Muscle of leg (tissue), 11 donors: ENCODE measurements around the gene CDCA7. TPM values are rescaled to one million over a fixed set of nuclear protein-coding genes. Genes with fewer than 3 reads are reported as not detected.
"Not testable (repeated sequence)": the region's sequence is repeated elsewhere in the genome, so short reads cannot be mapped to it uniquely, and the experiment has no call there.

Experiments used
- DNase-seq: peaks from one replicate; pipeline ENCODE4 v3.0.0; 2013
- H3K27ac ChIP-seq: one replicate; pipeline ENCODE4 v1.5.1; 2013; ENCODE audit warnings: mild to moderate bottlenecking, low read length, control low read depth
- H3K27me3 ChIP-seq: one replicate; pipeline ENCODE4 v1.6.1; 2013; ENCODE audit warnings: low read length; ENCODE audit not compliant: control insufficient read depth, insufficient read depth
- H3K36me3 ChIP-seq: one replicate; pipeline ENCODE4 v1.6.1; 2013; ENCODE audit warnings: low read length; ENCODE audit not compliant: control insufficient read depth, insufficient read depth
- H3K4me1 ChIP-seq: one replicate; pipeline ENCODE4 v1.6.1; 2013; ENCODE audit warnings: low read length; ENCODE audit not compliant: control insufficient read depth, insufficient read depth
- H3K4me3 ChIP-seq: one replicate; pipeline ENCODE4 v1.5.1; 2013; ENCODE audit warnings: low read length, control low read depth
- H3K9me3 ChIP-seq: replicated peaks from 2 replicates; pipeline ENCODE4 v1.6.1; 2013; ENCODE audit warnings: low read depth, low read length; ENCODE audit not compliant: control insufficient read depth
- WGBS: methylation state at CpG from one replicate; pipeline ENCODE4 v1.1.5; 2013; ENCODE audit warnings: missing lambda C conversion rate; ENCODE audit not compliant: insufficient coverage; 5-methylcytosine and 5-hydroxymethylcytosine counted together
- polyA plus RNA-seq, 8 donors: library from polyadenylated mRNA; unstranded; fragments of 120-200 nt; gene quantifications; one replicate each; pipeline versions ENCODE4 v1.2.1 to v1.2.3, GENCODE V29; 2013; ENCODE audit warnings: inconsistent platforms in 1 of 8, low replicate concordance in 1 of 8; ENCODE audit not compliant: insufficient read length in 8 of 8, insufficient read depth in 1 of 8
- total RNA-seq: library from RNA; stranded (reverse); fragments of 120-200 nt; gene quantifications from one replicate; pipeline ENCODE4 v1.2.4, GENCODE V29; 2013

Gene CDCA7
- total and polyA plus RNA-seq, 9 donors, result 7.8 to 24.2 (median 19.6) TPM

DNA sequence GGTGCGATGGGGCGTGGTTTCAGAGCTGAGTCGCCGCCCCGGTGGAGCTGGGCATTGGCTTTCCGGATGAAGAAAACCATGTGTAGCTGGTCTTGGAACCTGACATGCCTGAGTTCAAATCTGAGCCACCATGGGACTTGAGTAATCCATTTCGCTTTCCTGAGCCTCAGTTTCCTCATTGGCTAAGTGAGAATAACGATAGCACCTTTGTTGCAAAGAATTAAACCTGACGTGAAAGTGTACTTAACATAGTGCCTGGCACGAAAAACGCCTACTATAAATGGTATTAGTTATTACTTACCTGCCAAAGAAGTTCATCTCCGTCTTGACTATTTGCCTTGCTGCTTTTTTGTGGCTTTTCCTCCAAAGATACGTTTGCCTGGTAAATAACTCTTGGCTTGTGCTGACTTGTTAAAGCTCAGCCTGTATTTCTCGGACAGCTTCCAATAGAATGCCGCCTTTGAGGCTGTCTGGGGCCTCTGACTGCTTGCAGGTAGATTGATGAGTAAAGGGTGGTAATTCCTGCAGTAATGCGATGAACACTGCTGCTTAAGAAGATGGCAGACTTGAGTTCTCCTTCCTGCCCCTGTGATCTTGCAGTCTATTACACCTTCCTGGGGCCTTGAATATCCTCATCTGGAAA lies 1.3 kb downstream of the CDCA7 start:
- Histone ChIP-seq H3K36me3 (peaks cover 7% of the 10 kb centered on the region), H3K27ac (peak overlapping the region; percentile 21), H3K4me3 (peak overlapping the region; percentile 85), H3K4me1 (peaks cover 13% of the 10 kb centered on the region), H3K9me3 (no peaks in the 10 kb centered on the region), H3K27me3 (peaks cover 2% of the 10 kb centered on the region)
- WGBS, result 23% methylated on average over 10 of the region's 16 CpGs
- DNase-seq, result no peak

DNA sequence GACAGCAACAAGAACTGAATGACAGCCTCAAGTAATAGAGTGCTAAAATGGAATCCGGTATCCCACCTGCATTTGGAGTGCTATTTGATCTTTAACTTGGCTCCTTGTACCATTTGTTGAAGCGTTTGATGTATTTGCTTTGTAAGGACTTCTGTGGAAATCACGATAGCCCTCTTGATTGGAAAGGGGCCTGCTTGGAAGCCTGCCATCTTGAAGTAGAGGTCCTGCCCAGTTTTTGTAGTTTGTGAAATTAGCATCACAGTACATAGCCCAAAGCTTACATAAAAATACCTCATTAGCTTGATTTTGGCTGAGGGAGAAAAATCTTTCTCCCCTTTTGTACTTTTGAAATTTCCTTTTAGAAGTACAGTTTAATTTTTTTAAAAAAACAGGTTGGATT lies 2.7 kb downstream of the CDCA7 start:
- H3K27ac ChIP-seq, result no peak overlapping the region
- no peaks in the 10 kb centered on the region for H3K9me3 ChIP-seq
- WGBS, result 33% methylated on average over 1 of the region's 3 CpGs
- DNase-seq, result peak; percentile 5
- H3K4me1 ChIP-seq, result peaks cover 13% of the 10 kb centered on the region
- peaks cover 7% of the 10 kb centered on the region for H3K36me3 ChIP-seq
- H3K27me3 ChIP-seq, result peaks cover 2% of the 10 kb centered on the region
- H3K4me3 ChIP-seq, result no peak overlapping the region

DNA sequence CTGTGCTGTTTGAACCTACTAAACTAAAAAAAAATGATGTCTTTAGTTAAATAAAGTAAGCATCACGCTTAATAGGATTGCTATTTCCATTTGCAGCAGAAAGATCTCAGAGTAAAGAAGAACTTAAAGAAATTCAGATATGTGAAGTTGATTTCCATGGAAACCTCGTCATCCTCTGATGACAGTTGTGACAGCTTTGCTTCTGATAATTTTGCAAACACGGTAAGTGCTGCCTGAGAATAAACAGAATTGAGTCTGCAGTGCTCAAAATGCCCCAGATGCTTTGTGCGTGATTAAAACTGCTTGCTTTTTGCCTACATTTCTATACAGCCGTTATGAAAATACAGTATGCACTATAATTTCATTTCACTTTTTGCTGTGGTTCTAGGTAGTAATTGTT lies 3.9 kb downstream of the CDCA7 start:
- Histone ChIP-seq H3K9me3 (no peaks in the 10 kb centered on the region), H3K36me3 (peaks cover 11% of the 10 kb centered on the region), H3K4me3 (no peak overlapping the region), H3K27me3 (no peaks in the 10 kb centered on the region), H3K27ac (no peak overlapping the region), H3K4me1 (peaks cover 13% of the 10 kb centered on the region)
- no peak for DNase-seq
- 60% methylated on average over 2 of the region's 5 CpGs for WGBS

DNA sequence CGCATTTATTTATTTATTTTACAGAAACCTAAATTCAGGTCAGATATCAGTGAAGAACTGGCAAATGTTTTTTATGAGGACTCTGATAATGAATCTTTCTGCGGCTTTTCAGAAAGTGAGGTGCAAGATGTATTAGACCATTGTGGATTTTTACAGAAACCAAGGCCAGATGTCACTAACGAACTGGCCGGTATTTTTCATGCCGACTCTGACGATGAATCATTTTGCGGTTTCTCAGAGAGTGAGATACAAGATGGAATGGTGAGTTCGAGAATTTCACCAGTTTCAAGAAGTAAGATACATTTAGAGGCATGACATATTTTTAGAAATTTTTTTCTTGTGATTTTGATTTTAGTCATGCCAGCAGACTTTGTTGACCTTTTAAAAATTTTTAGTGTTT lies 4.6 kb downstream of the CDCA7 start:
- Histone ChIP-seq H3K4me1 (peaks cover 10% of the 10 kb centered on the region), H3K36me3 (peaks cover 17% of the 10 kb centered on the region), H3K27ac (no peak overlapping the region), H3K9me3 (no peaks in the 10 kb centered on the region), H3K27me3 (no peaks in the 10 kb centered on the region), H3K4me3 (no peak overlapping the region)
- 90% methylated on average over 7 of the region's 8 CpGs for WGBS
- no peak for DNase-seq

DNA sequence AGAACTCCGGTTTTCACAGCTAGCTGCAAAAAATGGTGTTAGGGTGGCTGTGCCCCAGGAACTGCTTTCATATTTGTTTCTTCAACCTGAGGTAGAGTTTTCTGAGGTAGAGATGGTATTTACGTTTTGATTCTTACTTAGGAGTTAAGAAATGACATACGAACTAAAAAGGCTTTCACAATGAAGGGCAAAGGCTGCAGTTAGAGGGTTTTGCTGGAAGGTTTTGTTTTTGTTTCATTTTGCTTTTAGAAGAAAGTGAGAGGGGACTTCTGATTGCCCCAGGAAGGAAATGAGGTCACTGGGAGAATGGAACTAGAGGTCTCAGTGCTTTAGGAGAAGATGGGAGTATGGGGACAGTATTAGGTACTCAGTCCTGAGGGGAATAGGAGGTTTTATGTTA lies 15.5 kb downstream of the CDCA7 start:
- Histone ChIP-seq H3K4me1 (no peaks in the 10 kb centered on the region), H3K9me3 (no peaks in the 10 kb centered on the region), H3K27ac (no peak overlapping the region), H3K27me3 (no peaks in the 10 kb centered on the region), H3K36me3 (peaks cover 28% of the 10 kb centered on the region), H3K4me3 (no peak overlapping the region)
- WGBS, result 82% methylated on average over 3 of the region's 3 CpGs
- DNase-seq, result no peak

DNA sequence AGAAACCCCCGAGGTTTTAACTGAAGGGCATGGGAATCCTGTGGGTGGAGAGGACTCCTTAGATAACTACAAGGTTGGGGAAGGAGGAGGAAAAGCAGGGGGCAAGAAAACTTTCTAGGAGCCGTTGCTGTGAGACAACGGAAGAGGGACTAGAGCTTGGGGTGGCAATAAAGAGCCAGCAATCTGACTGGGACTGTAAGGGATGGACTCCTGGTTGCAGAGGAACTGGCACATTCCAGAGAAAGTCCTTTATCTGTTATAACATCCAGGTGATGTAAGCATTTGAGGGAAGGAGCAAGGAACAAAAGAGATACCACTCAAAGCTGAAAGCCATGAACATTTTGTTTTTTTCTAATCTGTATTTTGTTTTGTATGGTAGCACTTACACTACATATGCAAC lies 16.4 kb downstream of the CDCA7 start:
- 79% methylated on average over 3 of the region's 3 CpGs for WGBS
- Histone ChIP-seq H3K4me3 (no peak overlapping the region), H3K4me1 (no peaks in the 10 kb centered on the region)

DNA sequence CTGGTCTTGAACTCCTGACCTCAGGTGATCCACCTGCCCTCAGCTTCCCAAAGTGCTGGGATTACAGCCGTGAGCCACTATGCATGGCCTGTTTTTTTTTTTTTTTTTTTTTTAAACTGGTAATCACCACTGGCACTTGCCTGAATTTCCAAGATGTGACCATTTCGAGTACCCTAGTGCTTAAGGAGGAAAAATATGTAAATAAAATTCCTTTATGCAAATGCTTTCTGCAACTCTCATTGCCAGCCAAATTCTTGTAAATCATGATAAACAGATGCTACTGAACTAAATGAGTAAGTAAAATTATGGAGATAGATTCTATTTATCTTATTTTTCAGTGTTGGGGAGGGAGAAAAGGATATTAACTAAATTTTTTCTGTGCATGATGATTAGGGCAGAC lies 18.6 kb downstream of the CDCA7 start:
- no peaks in the 10 kb centered on the region for H3K9me3 ChIP-seq
- DNase-seq, result no peak
- whole genome bisulfite sequencing, result 80% methylated on average over 1 of the region's 2 CpGs
- peaks cover 6% of the 10 kb centered on the region for H3K36me3 ChIP-seq
- H3K4me1 ChIP-seq, result no peaks in the 10 kb centered on the region
- H3K4me3 ChIP-seq, result no peak overlapping the region
- H3K27me3 ChIP-seq, result no peaks in the 10 kb centered on the region
- H3K27ac ChIP-seq, result no peak overlapping the region

More for the DNA sequence above, 16.4 kb downstream of the CDCA7 start:
- Histone ChIP-seq H3K9me3 (no peaks in the 10 kb centered on the region), H3K36me3 (peaks cover 20% of the 10 kb centered on the region), H3K27me3 (no peaks in the 10 kb centered on the region), H3K27ac (no peak overlapping the region)
- DNase-seq, result no peak

DNA sequence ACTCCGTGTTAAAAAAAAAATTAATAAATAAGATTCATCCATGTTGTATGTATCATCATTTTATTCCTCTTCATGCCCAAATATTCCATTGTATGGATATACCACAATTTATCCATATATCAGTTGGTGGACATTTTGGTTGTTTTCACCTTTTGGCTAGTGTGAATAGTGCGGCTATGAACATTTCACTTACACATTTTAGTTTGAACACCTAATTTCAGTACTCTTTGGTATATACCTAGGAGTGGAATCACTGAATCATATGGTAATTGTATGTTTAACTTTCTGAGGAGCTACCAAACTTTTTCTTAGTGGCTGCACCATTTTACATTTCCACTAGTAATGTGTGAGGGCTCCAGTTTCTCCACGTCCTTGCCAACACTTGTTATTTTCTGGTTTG lies 20.0 kb downstream of the CDCA7 start:
- H3K27me3 ChIP-seq, result no peaks in the 10 kb centered on the region
- H3K4me1 ChIP-seq, result no peaks in the 10 kb centered on the region
- H3K4me3 ChIP-seq, result no peak overlapping the region
- WGBS, result no CpG with 5 or more reads among the region's 3 CpGs
- no peaks in the 10 kb centered on the region for H3K9me3 ChIP-seq
- no peak overlapping the region for H3K27ac ChIP-seq
- no peak for DNase-seq
- H3K36me3 ChIP-seq, result peaks cover 3% of the 10 kb centered on the region

DNA sequence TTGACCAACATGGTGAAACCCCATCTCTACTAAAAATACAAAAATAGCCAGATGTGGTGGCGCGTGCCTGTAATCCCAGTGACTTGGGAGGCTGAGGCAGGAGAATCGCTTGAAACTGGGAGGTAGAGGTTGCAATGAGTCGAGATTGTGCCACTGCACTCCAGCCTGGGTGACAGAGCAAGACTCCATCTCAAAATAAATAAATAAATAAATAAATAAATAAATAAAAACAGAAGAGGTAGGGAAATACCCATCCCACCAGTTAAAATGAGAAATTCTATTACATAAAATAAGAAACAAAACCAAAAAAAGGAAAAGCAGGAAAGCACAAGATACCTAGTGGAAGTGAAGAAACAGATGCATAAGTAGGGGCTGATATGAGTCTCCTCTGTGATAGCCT lies 30.9 kb downstream of the CDCA7 start:
- not testable (repeated sequence) for H3K9me3 ChIP-seq, H3K27ac ChIP-seq
- WGBS, result no CpG with 5 or more reads among the region's 4 CpGs

DNA sequence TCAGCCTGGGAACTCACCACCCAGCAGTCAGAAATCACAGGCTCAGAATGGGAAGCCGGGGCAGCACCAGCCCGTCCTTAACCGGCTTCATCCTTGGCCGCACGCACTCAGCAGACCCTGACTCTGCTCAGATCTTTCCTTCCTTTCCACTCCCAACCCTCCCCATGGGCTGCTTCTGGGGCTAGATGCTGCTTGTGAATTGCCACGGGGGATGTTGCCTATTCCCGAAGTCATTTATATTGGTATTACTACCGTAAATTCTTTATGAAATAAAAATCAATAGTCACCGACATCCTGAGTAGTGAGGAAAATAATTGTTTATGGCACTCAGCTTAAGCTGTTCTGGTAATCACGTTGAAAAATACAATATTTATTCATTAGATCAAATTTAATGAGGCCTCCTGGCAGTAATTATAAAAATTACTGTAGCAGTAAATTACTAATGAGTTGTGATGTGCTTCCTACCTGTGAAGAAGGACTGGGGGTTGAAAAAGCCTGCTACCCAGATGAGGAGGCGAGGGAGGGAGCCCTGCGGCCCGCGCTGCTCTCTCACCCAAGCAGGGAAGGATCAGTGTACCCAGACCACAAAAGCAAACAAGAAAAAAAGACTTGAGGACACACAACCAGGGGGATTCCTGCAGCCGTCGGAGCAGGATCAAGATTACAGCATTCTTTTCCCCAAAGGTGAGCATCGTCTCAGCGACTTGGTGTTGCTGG lies 31.5 kb downstream of the CDCA7 start:
- no peak overlapping the region for H3K27ac ChIP-seq
- WGBS, result 57% methylated on average over 6 of the region's 18 CpGs
- no peaks in the 10 kb centered on the region for H3K4me1 ChIP-seq
- H3K27me3 ChIP-seq, result no peaks in the 10 kb centered on the region
- peaks cover 3% of the 10 kb centered on the region for H3K9me3 ChIP-seq
- no peaks in the 10 kb centered on the region for H3K36me3 ChIP-seq
- no peak for DNase-seq
- H3K4me3 ChIP-seq, result no peak overlapping the region

More for the DNA sequence above, 30.9 kb downstream of the CDCA7 start:
- DNase-seq, H3K27me3 ChIP-seq, H3K4me3 ChIP-seq, H3K4me1 ChIP-seq, H3K36me3 ChIP-seq: not testable (repeated sequence)
